Measurements from ENCODE around the gene THRB.

The THRB gene

GRCh38 chr3:24485511-24485910 is 9.1 kb downstream of the THRB start:
- no peak for DNase-seq

GRCh38 chr3:24483873-24484272 is 10.8 kb downstream of the THRB start:
- DNase-seq, result no peak

GRCh38 chr3:24482096-24482705 is 12.4 kb downstream of the THRB start:
- no peak for DNase-seq

GRCh38 chr3:24481193-24481592 is 13.5 kb downstream of the THRB start:
- no peak for DNase-seq

GRCh38 chr3:24480497-24480896 is 14.2 kb downstream of the THRB start:
- DNase-seq, result no peak

GRCh38 chr3:24479816-24480215 is 14.8 kb downstream of the THRB start:
- DNase-seq, result no peak

GRCh38 chr3:24476871-24477656 is 17.6 kb downstream of the THRB start:
- DNase-seq, result no peak

- no peak for DNase-seq
Observed at GRCh38 chr3:24475925-24476324, 18.7 kb downstream of the THRB start.

GRCh38 chr3:24474862-24475261 is 19.8 kb downstream of the THRB start:
- DNase-seq, result no peak

GRCh38 chr3:24472358-24472757 is 22.3 kb downstream of the THRB start:
- no peak for DNase-seq

- DNase-seq, result no peak
Observed at GRCh38 chr3:24471486-24471885, 23.2 kb downstream of the THRB start.

- no peak for DNase-seq
Observed at GRCh38 chr3:24470277-24470676, 24.4 kb downstream of the THRB start.

GRCh38 chr3:24464389-24464788 is 30.3 kb downstream of the THRB start:
- DNase-seq, result no peak

GRCh38 chr3:24462737-24463136 is 31.9 kb downstream of the THRB start:
- DNase-seq, result no peak

GRCh38 chr3:24460974-24461373 is 33.7 kb downstream of the THRB start:
- DNase-seq, result no peak

- DNase-seq, result no peak
Observed at GRCh38 chr3:24457719-24458118, 36.9 kb downstream of the THRB start.

- no peak for DNase-seq
Observed at GRCh38 chr3:24454856-24455255, 39.8 kb downstream of the THRB start.

- DNase-seq, result no peak
Observed at GRCh38 chr3:24454393-24454792, 40.3 kb downstream of the THRB start.

GRCh38 chr3:24451461-24452099 is 43.1 kb downstream of the THRB start:
- no peak for DNase-seq

GRCh38 chr3:24450160-24450907 is 44.3 kb downstream of the THRB start:
- DNase-seq, result no peak

- DNase-seq, result no peak
Observed at GRCh38 chr3:24447836-24448235, 46.8 kb downstream of the THRB start.

GRCh38 chr3:24446032-24446431 is 48.6 kb downstream of the THRB start:
- no peak for DNase-seq

GRCh38 chr3:24443476-24443875 is 51.2 kb downstream of the THRB start:
- no peak for DNase-seq

All from T-helper 2 cell (primary cell).